Lower leg skin (tissue), 3 donors: ENCODE measurements around the gene TEPSIN.

Experiments
- POLR2A ChIP-seq, 2 donors: fragments of 450-650 bp; IDR thresholded peaks; one replicate each; pipeline ENCODE4 v1.6.1; 2016 to 2017; ENCODE audit warnings: antibody characterized with exemption in 2 of 2, mild to moderate bottlenecking in 1 of 2, moderate library complexity in 1 of 2
- TF ChIP-seq, protein P1 (sequence below), 3 donors: fragments of 450-650 bp; IDR thresholded peaks; one replicate each; pipeline ENCODE4 v1.5.1; 2016; ENCODE audit warnings: antibody characterized with exemption in 3 of 3, mild to moderate bottlenecking in 3 of 3, moderate library complexity in 2 of 3

DNA sequence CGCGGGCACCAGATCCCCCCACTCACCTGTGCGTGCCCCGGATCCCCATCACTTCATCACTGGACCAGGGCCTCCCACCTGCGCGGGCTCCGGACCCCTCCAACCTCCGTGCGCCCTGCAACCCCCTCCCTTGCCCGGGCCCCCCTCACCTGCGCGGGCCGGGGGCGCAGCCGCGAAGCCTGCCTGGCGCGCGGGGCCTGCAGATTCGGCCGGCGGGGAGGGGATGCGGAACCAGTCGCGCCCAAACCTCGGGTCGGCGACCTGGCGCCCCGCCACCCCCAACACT is 16.3 kb downstream of the TEPSIN start:
- TF ChIP-seq, protein P1, sequence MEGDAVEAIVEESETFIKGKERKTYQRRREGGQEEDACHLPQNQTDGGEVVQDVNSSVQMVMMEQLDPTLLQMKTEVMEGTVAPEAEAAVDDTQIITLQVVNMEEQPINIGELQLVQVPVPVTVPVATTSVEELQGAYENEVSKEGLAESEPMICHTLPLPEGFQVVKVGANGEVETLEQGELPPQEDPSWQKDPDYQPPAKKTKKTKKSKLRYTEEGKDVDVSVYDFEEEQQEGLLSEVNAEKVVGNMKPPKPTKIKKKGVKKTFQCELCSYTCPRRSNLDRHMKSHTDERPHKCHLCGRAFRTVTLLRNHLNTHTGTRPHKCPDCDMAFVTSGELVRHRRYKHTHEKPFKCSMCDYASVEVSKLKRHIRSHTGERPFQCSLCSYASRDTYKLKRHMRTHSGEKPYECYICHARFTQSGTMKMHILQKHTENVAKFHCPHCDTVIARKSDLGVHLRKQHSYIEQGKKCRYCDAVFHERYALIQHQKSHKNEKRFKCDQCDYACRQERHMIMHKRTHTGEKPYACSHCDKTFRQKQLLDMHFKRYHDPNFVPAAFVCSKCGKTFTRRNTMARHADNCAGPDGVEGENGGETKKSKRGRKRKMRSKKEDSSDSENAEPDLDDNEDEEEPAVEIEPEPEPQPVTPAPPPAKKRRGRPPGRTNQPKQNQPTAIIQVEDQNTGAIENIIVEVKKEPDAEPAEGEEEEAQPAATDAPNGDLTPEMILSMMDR (IDR thresholded peaks at IDR 0.05): no peak
- no peak for TF ChIP-seq POLR2A (IDR thresholded peaks at IDR 0.05)
